H1 (cell line): ENCODE results near the gene DISP3. TPM values are rescaled to one million over a fixed set of nuclear protein-coding genes. Genes with fewer than 3 reads are reported as not detected.
A peak's percentile ranks its signal among the peaks of the same experiment; 100 is the strongest.

Source experiments
- CTCF ChIA-PET: fragments of 300-600 bp; sonication (Branson Sonifier 250); formaldehyde crosslinking; loops from one replicate; lab custom pipeline; 2021; ENCODE audit not compliant: partially characterized antibody; lab: Charles Lee
- POLR2A ChIA-PET: fragments of 300-600 bp; sonication (Branson Sonifier 250); formaldehyde crosslinking; loops from one replicate; lab custom pipeline; 2021; ENCODE audit warnings: inconsistent platforms; ENCODE audit not compliant: partially characterized antibody; lab: Charles Lee
- DNase-seq, 2 experiments: peaks; one replicate each; pipeline versions ENCODE4 v3.0.0 to v3.0.0-alpha.2; 2010 to 2022; ENCODE audit warnings: low spot score in 2 of 2, low read depth in 1 of 2, mixed read lengths in 1 of 2
- FAIRE-seq: peaks from 2 replicates; lab custom pipeline; 2011; peaks lifted over from hg19 to GRCh38; lab: Jason Lieb, UNC
- H2AFZ ChIP-seq: 2 replicates; pipeline ENCODE4 v1.8.1; 2012; ENCODE audit warnings: low read length, inconsistent platforms
- H2AK5ac ChIP-seq: 2 replicates; pipeline ENCODE4 v1.6.1; 2013; ENCODE audit warnings: low read depth, low read length
- H2BK120ac ChIP-seq: replicated peaks from 2 replicates; pipeline ENCODE3; 2013; ENCODE audit warnings: low read depth, low read length, inconsistent platforms
- H2BK12ac ChIP-seq: 2 replicates; pipeline ENCODE4 v1.6.1; 2013; ENCODE audit warnings: low read depth, low read length
- H2BK15ac ChIP-seq: 2 replicates; pipeline ENCODE4 v1.6.1; 2013; ENCODE audit warnings: low read length
- H2BK20ac ChIP-seq: 2 replicates; pipeline ENCODE4 v1.6.1; 2013; ENCODE audit warnings: low read length
- H2BK5ac ChIP-seq: 2 replicates; pipeline ENCODE4 v1.6.1; 2013; ENCODE audit warnings: low read depth, low read length
- H3K14ac ChIP-seq: 2 replicates; pipeline ENCODE4 v1.6.1; 2013; ENCODE audit warnings: inconsistent platforms; ENCODE audit not compliant: insufficient read length
- H3K18ac ChIP-seq: 2 replicates; pipeline ENCODE4 v1.6.1; 2013; ENCODE audit warnings: low read length; ENCODE audit errors: extremely low read depth
- H3K23ac ChIP-seq: 2 replicates; pipeline ENCODE4 v1.6.1; 2013; ENCODE audit warnings: inconsistent platforms; ENCODE audit not compliant: insufficient read length
- H3K23me2 ChIP-seq: 2 replicates; pipeline ENCODE4 v1.6.1; 2013; ENCODE audit warnings: low read depth, low read length
- H3K27ac ChIP-seq: 2 replicates; pipeline ENCODE4 v1.6.1; 2011; ENCODE audit warnings: low read depth, low read length, inconsistent platforms
- H3K27me3 ChIP-seq, 4 experiments: replicated peaks in 1 of 4; 1 replicate in 1 of 4; 2 replicates in 3 of 4; pipeline versions ENCODE4 v1.6.1 to v1.8.1; 2011 to 2013; ENCODE audit warnings: low read length in 3 of 4, mild to moderate bottlenecking in 3 of 4, inconsistent platforms in 2 of 4, mixed read lengths in 2 of 4, moderate library complexity in 1 of 4; ENCODE audit not compliant: control insufficient read depth in 3 of 4, insufficient read depth in 3 of 4; ENCODE audit errors: extremely low read depth in 1 of 4
- H3K36me3 ChIP-seq, 4 experiments: 2 replicates each; pipeline versions ENCODE4 v1.6.1 to v1.8.1; 2011 to 2013; ENCODE audit warnings: mild to moderate bottlenecking in 4 of 4, low read length in 3 of 4, moderate library complexity in 2 of 4, control low read depth in 1 of 4, inconsistent platforms in 1 of 4; ENCODE audit not compliant: insufficient read depth in 4 of 4, control insufficient read depth in 2 of 4
- H3K4ac ChIP-seq: replicated peaks from 2 replicates; pipeline ENCODE3; 2013; ENCODE audit warnings: low read length, low read depth, mixed read lengths, inconsistent platforms; ENCODE audit not compliant: insufficient read length
- H3K4me1 ChIP-seq, 4 experiments: replicated peaks in 1 of 4; 1 replicate in 1 of 4; 2 replicates in 3 of 4; pipeline versions ENCODE4 v1.6.1 to v1.8.1; 2011 to 2013; ENCODE audit warnings: low read length in 3 of 4, inconsistent platforms in 2 of 4, mixed read lengths in 1 of 4; ENCODE audit not compliant: insufficient read depth in 4 of 4, control insufficient read depth in 3 of 4
- H3K4me2 ChIP-seq, 2 experiments: 2 replicates each; pipeline versions ENCODE4 v1.6.1 to v1.8.1; 2011 to 2013; ENCODE audit warnings: low read depth in 2 of 2, low read length in 2 of 2, control low read depth in 1 of 2, inconsistent platforms in 1 of 2, mild to moderate bottlenecking in 1 of 2; ENCODE audit not compliant: insufficient read depth in 1 of 2
- H3K4me3 ChIP-seq, 4 experiments: fragments of 200-600, 300-600 bp in 1 of 4; sonication (generic), shearing (Covaris generic), sonication (Bioruptor Twin) in 1 of 4; 2 replicates each; pipeline versions ENCODE4 v1.5.1 to v1.8.1; 2011 to 2016; ENCODE audit warnings: low read length in 4 of 4, low read depth in 3 of 4, control low read depth in 2 of 4, inconsistent platforms in 2 of 4, mild to moderate bottlenecking in 2 of 4, mixed read lengths in 1 of 4, moderate library complexity in 1 of 4; ENCODE audit not compliant: insufficient read depth in 2 of 4; ENCODE audit errors: extremely low read depth in 1 of 4
- H3K56ac ChIP-seq: replicated peaks from 2 replicates; pipeline ENCODE3; 2013; ENCODE audit warnings: low read depth, mild to moderate bottlenecking, mixed read lengths, low read length, inconsistent platforms; ENCODE audit not compliant: insufficient read length
- H3K79me1 ChIP-seq: 2 replicates; pipeline ENCODE4 v1.6.1; 2013; ENCODE audit warnings: low read depth, low read length, control low read depth
- H3K79me2 ChIP-seq, 2 experiments: 2 replicates each; pipeline versions ENCODE4 v1.6.1 to v1.8.1; 2012 to 2013; ENCODE audit warnings: low read length in 2 of 2, mild to moderate bottlenecking in 2 of 2, inconsistent platforms in 1 of 2; ENCODE audit not compliant: insufficient read depth in 2 of 2, control insufficient read depth in 1 of 2
- H3K9ac ChIP-seq, 4 experiments: replicated peaks in 1 of 4; 1 replicate in 1 of 4; 2 replicates in 3 of 4; pipeline versions ENCODE4 v1.6.1 to v1.8.1; 2011 to 2013; ENCODE audit warnings: low read depth in 3 of 4, low read length in 3 of 4, control low read depth in 2 of 4, mild to moderate bottlenecking in 2 of 4, moderate library complexity in 2 of 4, inconsistent platforms in 1 of 4; ENCODE audit errors: extremely low read depth in 1 of 4
- H3K9me3 ChIP-seq, 2 experiments: 2 replicates each; pipeline versions ENCODE4 v1.6.1 to v1.8.1; 2012 to 2013; ENCODE audit warnings: mild to moderate bottlenecking in 2 of 2, moderate library complexity in 2 of 2, control low read depth in 1 of 2, inconsistent platforms in 1 of 2, low read depth in 1 of 2, low read length in 1 of 2, mixed read lengths in 1 of 2; ENCODE audit not compliant: insufficient read depth in 2 of 2
- H4K20me1 ChIP-seq, 2 experiments: replicated peaks in 1 of 2; 2 replicates each; pipeline versions ENCODE3 to v1.8.1; 2011 to 2013; ENCODE audit warnings: inconsistent platforms in 2 of 2, low read length in 2 of 2, mild to moderate bottlenecking in 1 of 2; ENCODE audit not compliant: insufficient read depth in 2 of 2, control insufficient read depth in 1 of 2
- H4K5ac ChIP-seq: 2 replicates; pipeline ENCODE4 v1.6.1; 2013; ENCODE audit warnings: low read length, low read depth, mixed read lengths, inconsistent platforms; ENCODE audit not compliant: insufficient read length
- H4K8ac ChIP-seq: 2 replicates; pipeline ENCODE4 v1.8.0; 2013; ENCODE audit warnings: mild to moderate bottlenecking, moderate library complexity, low read length, inconsistent platforms; ENCODE audit not compliant: insufficient read depth; ENCODE audit errors: extremely low read depth
- H4K91ac ChIP-seq: replicated peaks from 2 replicates; pipeline ENCODE3; 2013; ENCODE audit warnings: low read length, mixed read lengths, inconsistent platforms; ENCODE audit not compliant: insufficient read length
- FOSL1 ChIP-seq: IDR thresholded peaks from 2 replicates; pipeline ENCODE4 v1.6.1; 2011; ENCODE audit warnings: mild to moderate bottlenecking, low read depth, low read length, moderate library complexity; ENCODE audit not compliant: insufficient read depth
- RAD21 ChIP-seq, 2 experiments: IDR thresholded peaks in 1 of 2; conservative IDR thresholded peaks in 1 of 2; 2 replicates each; pipeline ENCODE4 v1.6.1; 2011; ENCODE audit warnings: low read depth in 2 of 2, low read length in 2 of 2, improper control_type of control experiment in 1 of 2, inconsistent platforms in 1 of 2, mild to moderate bottlenecking in 1 of 2, moderate library complexity in 1 of 2
- WGBS, 2 experiments: shearing (Covaris generic) in 1 of 2; methylation state at CpG; one replicate each; pipeline versions ENCODE4 v1.1.6 to v1.1.7; 2013 to 2015; ENCODE audit warnings: low lambda C conversion rate in 2 of 2, mixed read lengths in 2 of 2, inconsistent platforms in 1 of 2, low coverage in 1 of 2, missing lambda C conversion rate in 1 of 2; ENCODE audit not compliant: insufficient replicate concordance in 2 of 2, insufficient coverage in 1 of 2, insufficient read length in 1 of 2; ENCODE audit errors: extremely low coverage in 1 of 2, missing lambda C conversion rate in 1 of 2; 5-methylcytosine and 5-hydroxymethylcytosine counted together
- polyA plus RNA-seq, 7 experiments: library from polyadenylated mRNA; depleted of rRNA in 3 of 7; stranded (reverse) in 5 of 7; unstranded in 2 of 7; fragments of >200 nt in 5 of 7; fragments of 200-250 nt in 2 of 7; gene quantifications; 1 replicate in 5 of 7; 2 replicates in 1 of 7; 4 replicates in 1 of 7; pipeline versions ENCODE4 v1.2.1 to v1.2.3, GENCODE V29; 2011 to 2013; ENCODE audit warnings: missing spikeins in 2 of 7, mixed read lengths in 2 of 7
- total RNA-seq: library from RNA; stranded (reverse); fragmentation: NEBNext Ultra II Directional; extraction: Animal tissue kit (Norgen Biotek cat#: 25700); gene quantifications from 2 replicates; pipeline ENCODE4 v1.2.1, GENCODE V29; 2021

Gene DISP3
- total and polyA plus RNA-seq, 2 of the 8 experiments (the other 6 are each of a cell fraction or from before 2014, with no cell fraction given), result 3.4 to 4.6 TPM

DNA sequence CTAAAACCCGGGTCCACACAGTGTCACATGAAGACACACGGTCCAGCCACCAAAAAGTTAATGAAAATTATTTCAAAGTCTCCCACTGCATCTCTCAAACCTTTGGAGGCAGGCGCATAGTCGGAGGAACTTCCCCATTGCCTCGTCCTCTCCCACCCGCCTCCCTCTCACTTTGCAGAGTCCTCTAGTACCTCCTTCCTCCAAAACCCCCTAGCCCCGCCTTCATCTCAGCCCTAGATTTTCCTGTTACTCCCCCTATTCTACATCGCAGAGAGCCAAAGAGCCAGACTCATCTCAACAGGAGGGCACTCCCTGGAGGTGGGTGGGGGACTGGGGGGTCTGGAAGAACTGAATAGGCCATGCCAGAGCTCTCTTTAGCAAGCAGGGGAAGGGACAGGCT is 79.3 kb downstream of the DISP3 start:
- no peak overlapping the region for H3K4me3 ChIP-seq
- no peak overlapping the region for H3K14ac ChIP-seq
- no peak overlapping the region for H3K27ac ChIP-seq
- ChIA-PET POLR2A (interaction anchor here (1.0 to 1.8 kb wide), 2 partner anchors 12 to 59 kb away, joined by 3 read pairs; no protein-coding TSS in a partner anchor), CTCF (interaction anchor here (1.5 to 5.6 kb wide), 2 partner anchors 13 to 79 kb away, joined by 3 to 44 read pairs; partner anchors contain the start of gene DISP3)
- TF ChIP-seq FOSL1 (no peak), RAD21 (IDR thresholded peaks at IDR 0.05 in 1 of 2, conservative IDR thresholded peaks at IDR 0.05 in 1 of 2; ENCODE audit: low read depth in 2 of 2, low read length in 2 of 2) (no peak)
- H4K5ac ChIP-seq, result no peak overlapping the region
- no peaks in the 10 kb centered on the region for H3K79me2 ChIP-seq
- H3K23ac ChIP-seq, result no peak overlapping the region
- no peak overlapping the region for H2BK5ac ChIP-seq
- H2BK12ac ChIP-seq, result no peak overlapping the region
- peak; percentile 55 for FAIRE-seq
- no peak overlapping the region for H2BK120ac ChIP-seq
- peaks cover 0 to 3% (median 0%) of the 10 kb centered on the region in 4 experiments; a peak in 2 of 7 replicates for H3K27me3 ChIP-seq
- H3K9ac ChIP-seq, result no peak overlapping the region
- H3K9me3 ChIP-seq, result peaks cover 0 to 3% of the 10 kb centered on the region in 2 experiments; a peak in 2 of 4 replicates
- no peak overlapping the region for H3K18ac ChIP-seq
- H2BK15ac ChIP-seq, result no peak overlapping the region
- no peak overlapping the region for H4K91ac ChIP-seq
- no peak overlapping the region for H2AK5ac ChIP-seq
- no peak overlapping the region for H3K56ac ChIP-seq
- no peak overlapping the region for H2BK20ac ChIP-seq
- no peaks in the 10 kb centered on the region for H3K23me2 ChIP-seq
- H4K20me1 ChIP-seq, result no peaks in the 10 kb centered on the region
- no peak overlapping the region for H4K8ac ChIP-seq
- H3K4ac ChIP-seq, result no peak overlapping the region
- H3K79me1 ChIP-seq, result no peaks in the 10 kb centered on the region
- no peak for DNase-seq
- H2AFZ ChIP-seq, result no peak overlapping the region
- no peak overlapping the region for H3K4me2 ChIP-seq
- WGBS, 2 experiments, result 56% methylated on average over 8 of the region's 8 CpGs; no CpG with 5 or more reads in 1 of the 2 experiments
- H3K4me1 ChIP-seq, result peaks cover 0 to 10% (median 3%) of the 10 kb centered on the region in 4 experiments; a peak in 5 of 7 replicates
- no peaks in the 10 kb centered on the region for H3K36me3 ChIP-seq
